Activated T-helper 1 cell treated with anti-CD3 and anti-CD28 coated beads, Interleukin-12 subunit alpha, Interleukin-12 subunit beta, Interleukin-2, Interleukin-4 antibody, amounts not matched to agents 30 ng/mL and 10 ng/mL and 1 ng/mL, durations not matched to agents 14 hours and 24 hours and 36 hours (primary cell): ENCODE measurements around the gene BCAR1. TPM values are rescaled to one million over a fixed set of nuclear protein-coding genes. Genes with fewer than 3 reads are reported as not detected.

Source experiments
- DNase-seq: peaks from one replicate; pipeline ENCODE4 v3.0.0; 2021; ENCODE audit warnings: low spot score
- H3K27ac Mint-ChIP-seq: one replicate; pipeline ENCODE4 v1.8.0; 2021; ENCODE audit warnings: mild to moderate bottlenecking, mixed read lengths
- H3K27me3 Mint-ChIP-seq: one replicate; pipeline ENCODE4 v1.8.0; 2022; ENCODE audit warnings: mild to moderate bottlenecking, moderate library complexity, mixed read lengths; ENCODE audit not compliant: insufficient read depth
- H3K36me3 Mint-ChIP-seq: one replicate; pipeline ENCODE4 v1.8.0; 2021; ENCODE audit warnings: low read depth, mixed read lengths
- H3K4me1 Mint-ChIP-seq: one replicate; pipeline ENCODE4 v1.8.0; 2021; ENCODE audit warnings: low read depth, mixed read lengths
- H3K4me3 Mint-ChIP-seq: one replicate; pipeline ENCODE4 v1.8.0; 2021; ENCODE audit warnings: mild to moderate bottlenecking, moderate library complexity, mixed read lengths
- H3K9me3 Mint-ChIP-seq: one replicate; pipeline ENCODE4 v1.8.0; 2021; ENCODE audit warnings: mixed read lengths
- intact Hi-C: fragments of 100-400 bp; cut with micrococcal nuclease; formaldehyde crosslinking; loops from one replicate; pipeline ENCODE4 v1.15.1; 2024
- total RNA-seq: library from RNA; stranded (reverse); gene quantifications from 2 replicates; pipeline ENCODE4 v1.2.3, GENCODE V29; 2022

Gene BCAR1
- total RNA-seq, 1 donor from 2014 or later, result 0.13 TPM

DNA sequence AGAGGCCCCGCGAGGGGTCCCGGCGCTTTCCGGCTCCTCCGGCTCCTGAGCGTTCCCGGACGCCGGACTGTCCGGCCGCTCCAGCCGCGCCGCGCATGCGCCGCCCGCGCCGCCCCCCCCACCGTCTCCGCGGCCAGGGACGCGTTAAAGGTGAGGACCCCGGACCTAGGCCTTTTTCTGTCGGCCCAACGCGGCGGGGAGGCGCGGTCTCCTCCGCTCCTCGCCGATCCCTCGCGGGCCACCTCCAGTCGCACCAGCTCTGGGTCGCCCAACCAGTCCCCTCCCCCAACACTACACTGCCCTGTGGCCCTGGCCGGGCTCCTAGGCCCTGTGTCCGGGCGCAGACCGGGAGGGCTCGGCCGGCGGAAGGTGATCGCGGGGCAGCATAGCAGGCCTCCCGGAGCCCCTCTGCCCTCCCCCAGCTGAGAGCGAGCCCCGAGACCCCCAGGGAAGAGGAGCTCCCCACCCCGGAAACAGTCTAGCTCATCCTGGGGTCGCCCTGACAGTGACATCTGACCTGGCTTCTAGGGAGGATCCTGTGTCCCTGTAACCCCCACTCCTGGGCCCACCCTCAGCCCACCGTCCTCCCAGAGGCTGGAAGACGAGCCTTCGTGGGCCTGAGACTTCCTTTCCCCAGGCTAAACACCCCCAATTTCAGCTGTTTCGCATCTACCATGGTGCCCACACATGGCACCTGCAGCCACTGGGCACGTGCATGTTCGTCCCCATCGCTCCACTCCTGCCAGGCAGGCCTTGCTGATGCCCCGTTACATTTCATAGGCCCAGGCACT lies 14.7 kb upstream of the BCAR1 start:
- H3K9me3 Mint-ChIP-seq, result no peaks in the 10 kb centered on the region
- intact Hi-C loops, result no loop called here
- H3K4me1 Mint-ChIP-seq, result no peaks in the 10 kb centered on the region
- no peaks in the 10 kb centered on the region for H3K36me3 Mint-ChIP-seq
- DNase-seq, result no peak
- peaks cover 34% of the 10 kb centered on the region for H3K27me3 Mint-ChIP-seq
- no peak overlapping the region for H3K27ac Mint-ChIP-seq
- H3K4me3 Mint-ChIP-seq, result peak overlapping the region; percentile 52

- DNase-seq, result no peak
- Mint-ChIP-seq H3K27ac (no peak overlapping the region), H3K4me3 (no peak overlapping the region)
These were observed 13.8 kb upstream of the BCAR1 start for GRCh38 chr16:75264999-75265910.

GRCh38 chr16:75264457-75264998 lies 13.1 kb upstream of the BCAR1 start:
- Mint-ChIP-seq H3K27me3 (peaks cover 36% of the 10 kb centered on the region), H3K4me3 (peak overlapping the region; percentile 1), H3K36me3 (no peaks in the 10 kb centered on the region), H3K4me1 (no peaks in the 10 kb centered on the region), H3K9me3 (no peaks in the 10 kb centered on the region), H3K27ac (no peak overlapping the region)
- DNase-seq, result no peak
- intact Hi-C loops, result no loop called here

More at GRCh38 chr16:75264999-75265910, 13.8 kb upstream of the BCAR1 start:
- H3K27me3 Mint-ChIP-seq, result peaks cover 34% of the 10 kb centered on the region
- H3K9me3 Mint-ChIP-seq, result no peaks in the 10 kb centered on the region
- no peaks in the 10 kb centered on the region for H3K4me1 Mint-ChIP-seq
- H3K36me3 Mint-ChIP-seq, result no peaks in the 10 kb centered on the region
- intact Hi-C loops, result no loop called here

DNA sequence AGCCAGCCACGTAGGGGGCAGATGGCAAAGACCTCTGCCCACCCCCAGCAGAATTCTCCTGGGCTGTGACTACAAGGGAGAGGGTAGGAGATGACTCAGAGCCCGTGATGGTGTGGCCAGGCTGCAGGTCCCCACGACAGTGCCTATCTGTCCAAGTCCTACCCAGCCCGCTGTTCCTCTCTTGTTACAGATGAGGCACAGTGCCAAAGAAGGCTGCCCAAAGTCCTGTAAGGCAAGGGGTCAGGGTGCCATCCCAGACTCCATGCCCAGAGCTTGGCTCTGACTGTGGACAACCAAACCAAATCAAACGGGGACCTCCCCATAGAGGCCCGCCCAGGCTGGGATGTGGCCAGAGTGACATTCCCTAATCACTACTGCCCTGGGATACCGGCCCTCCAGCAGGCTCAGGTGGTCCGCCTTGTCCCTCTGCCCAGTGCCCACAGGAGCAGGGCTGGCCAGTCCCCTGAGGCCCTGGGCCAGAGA lies 12.6 kb upstream of the BCAR1 start:
- DNase-seq, result no peak
- Mint-ChIP-seq H3K9me3 (no peaks in the 10 kb centered on the region), H3K36me3 (no peaks in the 10 kb centered on the region), H3K27ac (no peak overlapping the region), H3K4me1 (no peaks in the 10 kb centered on the region), H3K27me3 (peaks cover 34% of the 10 kb centered on the region), H3K4me3 (peak overlapping the region; percentile 1)
- intact Hi-C loops, result no loop called here

- intact Hi-C loops, result no loop called here
- no peak for DNase-seq
- Mint-ChIP-seq H3K27ac (no peak overlapping the region), H3K9me3 (no peaks in the 10 kb centered on the region), H3K4me3 (no peak overlapping the region), H3K27me3 (peaks cover 34% of the 10 kb centered on the region), H3K36me3 (no peaks in the 10 kb centered on the region), H3K4me1 (no peaks in the 10 kb centered on the region)
These were observed 12.0 kb upstream of the BCAR1 start for GRCh38 chr16:75263291-75263962.

- no peaks in the 10 kb centered on the region for H3K4me1 Mint-ChIP-seq
- intact Hi-C loops, result no loop called here
- peaks cover 34% of the 10 kb centered on the region for H3K27me3 Mint-ChIP-seq
- no peak overlapping the region for H3K27ac Mint-ChIP-seq
- H3K36me3 Mint-ChIP-seq, result no peaks in the 10 kb centered on the region
- DNase-seq, result no peak
- H3K9me3 Mint-ChIP-seq, result no peaks in the 10 kb centered on the region
- H3K4me3 Mint-ChIP-seq, result no peak overlapping the region
These were observed 11.3 kb upstream of the BCAR1 start for GRCh38 chr16:75262800-75263127.

DNA sequence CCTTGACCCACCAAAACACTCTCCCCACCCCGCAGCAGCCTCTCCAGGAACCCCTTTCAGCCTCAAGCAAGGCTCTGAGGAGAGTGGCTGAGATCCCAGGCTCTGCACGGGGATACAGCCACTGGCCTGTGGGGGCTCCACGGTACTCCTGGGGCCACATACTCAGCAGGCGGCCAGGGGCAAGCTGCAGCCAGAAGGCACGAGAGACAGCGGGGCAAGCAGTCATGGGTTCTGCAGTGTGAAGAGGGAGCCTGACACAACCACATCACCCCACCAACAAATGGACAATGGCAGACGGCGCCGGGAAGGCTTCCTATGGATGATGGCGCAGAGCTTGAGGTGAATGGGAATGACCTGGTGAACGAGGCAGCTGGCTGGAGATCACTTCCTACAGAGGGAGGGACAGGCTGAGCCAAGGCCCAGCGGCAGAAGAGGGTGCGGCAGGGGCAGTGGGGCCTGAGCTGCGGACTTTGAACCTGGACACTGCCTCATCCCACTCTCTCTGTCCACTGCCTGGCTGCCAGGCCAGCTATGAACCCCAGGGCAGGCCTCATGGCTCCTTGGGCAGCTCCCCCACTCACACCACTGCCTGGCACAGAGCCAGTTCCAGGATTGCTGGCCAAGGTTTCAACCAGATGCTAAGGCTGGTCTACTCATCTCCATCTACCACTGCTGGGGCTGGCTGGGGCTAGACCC lies 10.8 kb upstream of the BCAR1 start:
- Mint-ChIP-seq H3K27me3 (peaks cover 34% of the 10 kb centered on the region), H3K4me1 (no peaks in the 10 kb centered on the region), H3K4me3 (no peak overlapping the region), H3K36me3 (no peaks in the 10 kb centered on the region), H3K9me3 (no peaks in the 10 kb centered on the region), H3K27ac (no peak overlapping the region)
- intact Hi-C loops, result no loop called here
- DNase-seq, result no peak

DNA sequence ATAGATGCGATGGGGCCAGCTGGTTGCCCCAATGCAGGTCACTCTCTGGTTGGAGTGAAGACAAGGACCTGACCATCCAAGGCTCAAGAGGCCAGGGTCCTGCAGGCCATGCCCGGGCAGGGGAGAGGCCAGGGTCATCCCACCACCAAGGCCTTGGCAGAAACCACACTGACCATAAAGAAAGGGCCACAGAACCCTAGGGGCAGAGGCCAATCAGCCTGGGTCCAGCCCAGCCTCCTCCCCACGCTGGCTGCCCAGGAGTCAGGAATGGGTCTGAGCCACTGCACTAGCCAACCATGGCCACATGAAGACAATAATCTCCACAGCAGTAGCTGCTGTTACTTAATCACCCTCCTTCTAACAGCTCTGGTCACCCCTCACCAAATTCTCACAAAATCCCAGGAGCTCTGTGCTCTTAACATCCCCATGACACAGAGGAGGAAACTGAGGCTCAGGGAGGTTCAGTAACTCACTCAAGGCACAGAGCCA lies 10.2 kb upstream of the BCAR1 start:
- Mint-ChIP-seq H3K4me3 (no peak overlapping the region), H3K27me3 (peaks cover 32% of the 10 kb centered on the region), H3K27ac (no peak overlapping the region), H3K36me3 (no peaks in the 10 kb centered on the region), H3K4me1 (no peaks in the 10 kb centered on the region), H3K9me3 (no peaks in the 10 kb centered on the region)
- no peak for DNase-seq
- intact Hi-C loops, result no loop called here

- Mint-ChIP-seq H3K27ac (no peak overlapping the region), H3K36me3 (no peaks in the 10 kb centered on the region), H3K9me3 (no peaks in the 10 kb centered on the region), H3K4me3 (no peak overlapping the region), H3K27me3 (peaks cover 28% of the 10 kb centered on the region), H3K4me1 (no peaks in the 10 kb centered on the region)
- intact Hi-C loops, result no loop called here
- DNase-seq, result no peak
These were observed 9.6 kb upstream of the BCAR1 start for GRCh38 chr16:75260851-75261589.

- no peak overlapping the region for H3K4me3 Mint-ChIP-seq
- intact Hi-C loops, result no loop called here
- peaks cover 20% of the 10 kb centered on the region for H3K27me3 Mint-ChIP-seq
- no peak overlapping the region for H3K27ac Mint-ChIP-seq
- no peaks in the 10 kb centered on the region for H3K9me3 Mint-ChIP-seq
- no peaks in the 10 kb centered on the region for H3K36me3 Mint-ChIP-seq
- no peak for DNase-seq
- H3K4me1 Mint-ChIP-seq, result no peaks in the 10 kb centered on the region
These were observed 7.3 kb upstream of the BCAR1 start for GRCh38 chr16:75258807-75259141.

GRCh38 chr16:75257886-75258806 lies 6.7 kb upstream of the BCAR1 start:
- Mint-ChIP-seq H3K36me3 (no peaks in the 10 kb centered on the region), H3K27me3 (peaks cover 15% of the 10 kb centered on the region), H3K4me1 (no peaks in the 10 kb centered on the region), H3K9me3 (no peaks in the 10 kb centered on the region), H3K4me3 (no peak overlapping the region), H3K27ac (no peak overlapping the region)
- no peak for DNase-seq
- intact Hi-C loops, result no loop called here
